Measurements from ENCODE around the gene PLK5.

DNA sequence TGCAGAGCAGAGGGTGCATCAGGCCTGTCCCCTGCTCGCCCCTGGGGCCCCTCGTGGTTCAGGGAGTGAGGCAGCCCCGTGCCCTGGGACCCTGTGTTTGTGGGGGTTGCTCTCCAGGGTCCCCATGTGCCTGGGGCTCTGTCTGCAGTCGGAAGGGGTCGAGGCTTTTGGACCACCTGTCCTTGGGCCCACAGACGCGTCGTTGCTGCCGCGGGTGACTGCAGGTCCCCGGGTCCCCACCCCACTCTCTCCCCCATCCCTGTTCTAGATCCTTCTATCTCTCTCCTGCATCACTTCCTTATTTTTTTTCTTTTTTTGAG lies 35.6 kb upstream of the PLK5 start:
- TF ChIP-seq, protein P1, sequence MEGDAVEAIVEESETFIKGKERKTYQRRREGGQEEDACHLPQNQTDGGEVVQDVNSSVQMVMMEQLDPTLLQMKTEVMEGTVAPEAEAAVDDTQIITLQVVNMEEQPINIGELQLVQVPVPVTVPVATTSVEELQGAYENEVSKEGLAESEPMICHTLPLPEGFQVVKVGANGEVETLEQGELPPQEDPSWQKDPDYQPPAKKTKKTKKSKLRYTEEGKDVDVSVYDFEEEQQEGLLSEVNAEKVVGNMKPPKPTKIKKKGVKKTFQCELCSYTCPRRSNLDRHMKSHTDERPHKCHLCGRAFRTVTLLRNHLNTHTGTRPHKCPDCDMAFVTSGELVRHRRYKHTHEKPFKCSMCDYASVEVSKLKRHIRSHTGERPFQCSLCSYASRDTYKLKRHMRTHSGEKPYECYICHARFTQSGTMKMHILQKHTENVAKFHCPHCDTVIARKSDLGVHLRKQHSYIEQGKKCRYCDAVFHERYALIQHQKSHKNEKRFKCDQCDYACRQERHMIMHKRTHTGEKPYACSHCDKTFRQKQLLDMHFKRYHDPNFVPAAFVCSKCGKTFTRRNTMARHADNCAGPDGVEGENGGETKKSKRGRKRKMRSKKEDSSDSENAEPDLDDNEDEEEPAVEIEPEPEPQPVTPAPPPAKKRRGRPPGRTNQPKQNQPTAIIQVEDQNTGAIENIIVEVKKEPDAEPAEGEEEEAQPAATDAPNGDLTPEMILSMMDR (conservative IDR thresholded peaks at IDR 0.05 in 1 of 2, IDR thresholded peaks at IDR 0.05 in 1 of 2; ENCODE audit: low read depth in 1 of 2, low read length in 2 of 2) = no peak
- TF ChIP-seq EZH2 (IDR thresholded peaks at IDR 0.05; ENCODE audit: low read length, missing control alignments) = no peak
